Hepatocyte (in vitro differentiated cells): ENCODE data around the gene PCK1. TPM values are rescaled to one million over a fixed set of nuclear protein-coding genes. Genes with fewer than 3 reads are reported as not detected.

Experiments
- DNase-seq: peaks from one replicate; pipeline ENCODE4 v3.0.0-alpha.2; 2016; ENCODE audit warnings: low spot score
- H2AFZ ChIP-seq: fragments of 200-600 bp; sonication (generic); 2 replicates; pipeline ENCODE4 v1.6.0; 2016; ENCODE audit warnings: antibody characterized with exemption, mild to moderate bottlenecking
- H3K27ac ChIP-seq: fragments of 200-600 bp; sonication (generic); 2 replicates; pipeline ENCODE4 v1.5.1; 2016; ENCODE audit warnings: mild to moderate bottlenecking
- H3K27me3 ChIP-seq: fragments of 200-600 bp; sonication (generic); 2 replicates; pipeline ENCODE4 v1.6.1; 2016
- H3K36me3 ChIP-seq: fragments of 200-600 bp; sonication (generic); replicated peaks from 2 replicates; pipeline ENCODE4 v1.5.1; 2016; ENCODE audit warnings: low read depth; ENCODE audit not compliant: insufficient read depth
- H3K4me1 ChIP-seq: fragments of 200-600 bp; sonication (generic); 2 replicates; pipeline ENCODE4 v1.5.1; 2016; ENCODE audit warnings: mild to moderate bottlenecking, moderate library complexity; ENCODE audit not compliant: insufficient read depth
- H3K4me2 ChIP-seq: fragments of 200-600 bp; sonication (generic); 2 replicates; pipeline ENCODE4 v1.6.0; 2016
- H3K4me3 ChIP-seq: fragments of 200-600 bp; sonication (generic); 2 replicates; pipeline ENCODE4 v1.5.1; 2016; ENCODE audit warnings: mild to moderate bottlenecking
- H3K79me2 ChIP-seq: fragments of 200-600 bp; sonication (generic); 2 replicates; pipeline ENCODE4 v1.6.0; 2017; ENCODE audit warnings: mild to moderate bottlenecking
- H3K9me2 ChIP-seq: fragments of 200-600 bp; sonication (generic); replicated peaks from 2 replicates; pipeline ENCODE4 v1.6.0; 2017; ENCODE audit warnings: mild to moderate bottlenecking; ENCODE audit not compliant: insufficient read depth
- H3K9me3 ChIP-seq: fragments of 200-600 bp; sonication (generic); 2 replicates; pipeline ENCODE4 v1.5.1; 2016; ENCODE audit warnings: low read depth, mild to moderate bottlenecking
- H4K20me1 ChIP-seq: fragments of 200-600 bp; sonication (generic); 2 replicates; pipeline ENCODE4 v1.6.0; 2016; ENCODE audit warnings: mild to moderate bottlenecking; ENCODE audit not compliant: insufficient read depth, poor library complexity, severe bottlenecking
- CTCF ChIP-seq: fragments of 200-600 bp; sonication (generic); IDR thresholded peaks from 2 replicates; pipeline ENCODE4 v1.5.1; 2016; ENCODE audit warnings: antibody characterized with exemption, mild to moderate bottlenecking; ENCODE audit not compliant: poor library complexity
- EZH2 ChIP-seq: fragments of 200-600 bp; sonication (generic); IDR thresholded peaks from 2 replicates; pipeline ENCODE4 v1.6.1; 2016; ENCODE audit warnings: antibody characterized with exemption, mild to moderate bottlenecking, borderline replicate concordance
- EZH2phosphoT487 ChIP-seq: fragments of 200-600 bp; sonication (generic); IDR thresholded peaks from one replicate; pipeline ENCODE4 v1.6.1; 2018; ENCODE audit warnings: antibody characterized with exemption, mild to moderate bottlenecking, low read depth, moderate library complexity; ENCODE audit not compliant: unreplicated experiment, severe bottlenecking
- WGBS: methylation state at CpG from one replicate; pipeline ENCODE4 v1.1.6; 2016; ENCODE audit warnings: low lambda C conversion rate; ENCODE audit errors: missing lambda C conversion rate; 5-methylcytosine and 5-hydroxymethylcytosine counted together
- polyA plus RNA-seq: library from polyadenylated mRNA; unstranded; fragments of >200 nt; fragmentation: Nextera tagmentation; extraction: Ambion mirVana; gene quantifications from 2 replicates; pipeline ENCODE4 v1.2.1, GENCODE V29; 2016
- total RNA-seq: library from RNA; depleted of rRNA; stranded (reverse); fragments of >200 nt; gene quantifications from 2 replicates; pipeline ENCODE4 v1.2.3, GENCODE V29; 2014

Gene PCK1
- total and polyA plus RNA-seq, 2 experiments from 2014 or later: 11.6 to 12.8 TPM

GRCh38 chr20:57523782-57524181, 37.1 kb upstream of the PCK1 start:
- H4K20me1 ChIP-seq: no peaks in the 10 kb centered on the region
- TF ChIP-seq EZH2phosphoT487: no peak
- TF ChIP-seq CTCF: no peak
- TF ChIP-seq EZH2: no peak
- WGBS: 82% methylated on average over 11 of the region's 11 CpGs

GRCh38 chr20:57524511-57525176, 36.3 kb upstream of the PCK1 start, which contains the start of gene CTCFL:
CTCFL (minus strand) TSS chr20:57525140; CDS start chr20:57524205, 935 bp downstream.
- no peak within 1 kb of the TSS for H2AFZ ChIP-seq
- H3K36me3 ChIP-seq: no peaks in the 10 kb centered on the region
- TF ChIP-seq CTCF (no peak), EZH2 (no peak), EZH2phosphoT487 (no peak)
- DNase-seq: no peak
- H3K27ac ChIP-seq: no peak within 1 kb of the TSS
- H3K4me2 ChIP-seq: no peak within 1 kb of the TSS
- H3K9me2 ChIP-seq: no peaks in the 10 kb centered on the region
- H3K79me2 ChIP-seq: no peaks in the 10 kb centered on the region
- 98% methylated on average over 37 of the region's 43 CpGs for WGBS
- no peak within 1 kb of the TSS for H3K4me3 ChIP-seq
- H3K4me1 ChIP-seq: peaks cover 6% of the 10 kb centered on the region
- H3K27me3 ChIP-seq: no peaks in the 10 kb centered on the region
- no peaks in the 10 kb centered on the region for H4K20me1 ChIP-seq
- H3K9me3 ChIP-seq: no peaks in the 10 kb centered on the region

More at GRCh38 chr20:57523782-57524181, 37.1 kb upstream of the PCK1 start:
- Histone ChIP-seq H3K27ac (no peak overlapping the region), H3K4me2 (no peak overlapping the region), H3K9me3 (no peaks in the 10 kb centered on the region), H3K36me3 (no peaks in the 10 kb centered on the region), H2AFZ (no peak overlapping the region), H3K79me2 (no peaks in the 10 kb centered on the region), H3K4me1 (peaks cover 6% of the 10 kb centered on the region), H3K27me3 (no peaks in the 10 kb centered on the region), H3K9me2 (no peaks in the 10 kb centered on the region), H3K4me3 (no peak overlapping the region)
- DNase-seq: no peak

- no peak for TF ChIP-seq EZH2phosphoT487
- no peaks in the 10 kb centered on the region for H3K79me2 ChIP-seq
- peaks cover 6% of the 10 kb centered on the region for H3K4me1 ChIP-seq
- H3K27me3 ChIP-seq: no peaks in the 10 kb centered on the region
- WGBS: 62% methylated on average over 2 of the region's 10 CpGs
- H3K9me3 ChIP-seq: no peaks in the 10 kb centered on the region
- H2AFZ ChIP-seq: no peak overlapping the region
- no peak for DNase-seq
- no peak overlapping the region for H3K4me3 ChIP-seq
- no peaks in the 10 kb centered on the region for H3K9me2 ChIP-seq
- no peaks in the 10 kb centered on the region for H4K20me1 ChIP-seq
- H3K4me2 ChIP-seq: no peak overlapping the region
- H3K36me3 ChIP-seq: no peaks in the 10 kb centered on the region
- H3K27ac ChIP-seq: no peak overlapping the region
These were observed 35.4 kb upstream of the PCK1 start for GRCh38 chr20:57525328-57526086.
